GM10248 (cell line): ENCODE data around the gene KCNT2.

ENCODE experiments used
- CTCF ChIA-PET: fragments of 300-600 bp; sonication (Branson Sonifier 250); formaldehyde crosslinking; extraction: SDS; loops from one replicate; lab custom pipeline; 2021; ENCODE audit warnings: antibody characterized with exemption; lab: Yijun Ruan, JAX
- POLR2A ChIA-PET: fragments of 350-650 bp; sonication (Branson Sonifier 250); formaldehyde crosslinking; extraction: SDS; loops from one replicate; lab custom pipeline; 2020; ENCODE audit warnings: antibody characterized with exemption; lab: Yijun Ruan, JAX
- DNase-seq: peaks from one replicate; pipeline ENCODE4 v3.0.0; 2012; ENCODE audit errors: extremely low spot score
- TF ChIP-seq, protein P1 (sequence below): IDR thresholded peaks from 2 replicates; pipeline ENCODE4 v1.5.1; 2012; ENCODE audit warnings: mild to moderate bottlenecking, low read depth; ENCODE audit errors: extremely low read depth, missing control alignments, control extremely low read depth

The KCNT2 gene

DNA sequence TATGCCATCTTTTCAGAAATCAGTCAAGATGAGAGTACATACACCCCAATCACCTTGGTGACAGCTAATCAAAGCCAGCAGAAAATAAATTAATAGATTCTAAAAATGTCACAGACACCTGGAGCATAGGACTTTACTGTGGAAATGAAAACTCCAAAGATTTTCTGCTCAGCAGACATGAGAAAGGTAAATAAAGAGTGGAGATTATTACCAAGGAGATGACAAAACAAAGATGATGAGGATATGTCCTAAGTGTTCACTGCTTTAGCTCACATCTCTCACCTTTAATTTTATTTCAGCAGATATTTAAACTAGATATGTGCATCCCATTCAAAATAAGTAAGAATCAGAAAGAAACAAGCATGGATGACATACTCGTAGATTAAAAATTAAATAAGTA is 14.8 kb upstream of the KCNT2 start:
- TF ChIP-seq, protein P1, sequence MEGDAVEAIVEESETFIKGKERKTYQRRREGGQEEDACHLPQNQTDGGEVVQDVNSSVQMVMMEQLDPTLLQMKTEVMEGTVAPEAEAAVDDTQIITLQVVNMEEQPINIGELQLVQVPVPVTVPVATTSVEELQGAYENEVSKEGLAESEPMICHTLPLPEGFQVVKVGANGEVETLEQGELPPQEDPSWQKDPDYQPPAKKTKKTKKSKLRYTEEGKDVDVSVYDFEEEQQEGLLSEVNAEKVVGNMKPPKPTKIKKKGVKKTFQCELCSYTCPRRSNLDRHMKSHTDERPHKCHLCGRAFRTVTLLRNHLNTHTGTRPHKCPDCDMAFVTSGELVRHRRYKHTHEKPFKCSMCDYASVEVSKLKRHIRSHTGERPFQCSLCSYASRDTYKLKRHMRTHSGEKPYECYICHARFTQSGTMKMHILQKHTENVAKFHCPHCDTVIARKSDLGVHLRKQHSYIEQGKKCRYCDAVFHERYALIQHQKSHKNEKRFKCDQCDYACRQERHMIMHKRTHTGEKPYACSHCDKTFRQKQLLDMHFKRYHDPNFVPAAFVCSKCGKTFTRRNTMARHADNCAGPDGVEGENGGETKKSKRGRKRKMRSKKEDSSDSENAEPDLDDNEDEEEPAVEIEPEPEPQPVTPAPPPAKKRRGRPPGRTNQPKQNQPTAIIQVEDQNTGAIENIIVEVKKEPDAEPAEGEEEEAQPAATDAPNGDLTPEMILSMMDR = no peak
- POLR2A ChIA-PET = no interaction called here
- CTCF ChIA-PET = interaction anchor here (1.4 kb wide), 1 partner anchor 39 kb away, joined by 3 read pairs; no protein-coding TSS in a partner anchor
- no peak for DNase-seq

DNA sequence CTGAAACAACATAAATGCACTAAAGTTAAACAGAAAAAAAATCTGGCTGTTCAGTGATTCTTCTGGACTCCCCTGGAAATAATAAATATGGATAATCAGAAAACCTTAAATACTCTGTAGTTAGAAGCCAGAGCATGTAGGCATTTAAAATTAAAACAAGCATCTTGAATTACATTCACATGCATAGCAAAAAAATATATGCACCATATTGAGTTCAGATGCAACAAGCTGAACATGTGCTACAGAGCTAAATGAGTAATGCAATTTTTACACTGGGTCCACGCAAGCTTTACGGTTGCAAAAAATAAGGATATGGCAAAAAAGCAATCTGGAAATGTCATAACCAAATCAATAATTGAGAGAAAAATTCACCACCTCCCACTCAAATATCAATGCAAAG is 11.5 kb upstream of the KCNT2 start:
- no peak for DNase-seq
- CTCF ChIA-PET = interaction anchor here (1.3 kb wide), 1 partner anchor 22 kb away, joined by 3 read pairs; no protein-coding TSS in a partner anchor
- TF ChIP-seq, protein P1 = no peak
- POLR2A ChIA-PET = no interaction called here

DNA sequence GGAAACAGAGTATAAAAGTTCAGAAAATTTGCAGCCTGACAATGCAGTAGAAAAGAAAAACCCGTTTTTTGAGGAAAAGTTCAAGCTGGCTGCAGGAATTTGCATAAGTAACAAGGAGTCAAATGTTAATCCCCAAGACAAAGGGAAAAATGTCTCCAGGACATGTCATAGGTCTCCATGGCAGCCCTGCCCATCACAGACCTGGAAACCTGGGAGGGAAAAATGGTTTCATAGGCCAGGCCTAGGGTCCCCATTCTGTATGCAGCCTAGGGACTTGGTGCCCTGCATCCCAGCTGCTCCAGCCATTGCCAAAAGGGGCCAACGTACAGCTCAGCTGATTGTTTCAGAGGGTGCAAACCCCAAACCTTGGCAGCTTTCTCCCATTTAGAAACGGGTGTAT is 3.6 kb upstream of the KCNT2 start:
- CTCF ChIA-PET = no interaction called here
- no peak for DNase-seq

DNA sequence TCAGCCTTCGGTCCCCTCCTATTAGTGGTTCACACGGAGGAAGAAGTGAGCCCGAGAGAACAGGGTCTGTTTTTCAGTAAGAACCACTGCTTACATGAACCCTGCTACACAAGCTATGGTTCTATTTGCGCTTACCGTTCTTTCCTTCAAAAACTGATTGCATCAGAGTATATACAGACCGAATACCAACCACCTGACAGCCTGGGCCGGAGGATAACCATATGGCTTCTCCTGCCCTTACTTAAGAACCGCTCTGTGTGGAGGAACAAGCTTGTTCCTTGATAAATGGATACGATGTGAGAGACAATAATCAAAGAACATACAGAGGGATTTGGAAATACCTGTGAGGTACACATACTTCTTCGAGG is 1.1 kb upstream of the KCNT2 start:
- ChIA-PET CTCF (interaction anchor here (0.9 to 1.0 kb wide), 2 partner anchors 12 to 53 kb away, joined by 3 to 4 read pairs; no protein-coding TSS in a partner anchor), POLR2A (no interaction called here)
- TF ChIP-seq, protein P1 = no peak
- no peak for DNase-seq

More for the DNA sequence above, 3.6 kb upstream of the KCNT2 start:
- TF ChIP-seq, protein P1 = no peak
- POLR2A ChIA-PET = no interaction called here

DNA sequence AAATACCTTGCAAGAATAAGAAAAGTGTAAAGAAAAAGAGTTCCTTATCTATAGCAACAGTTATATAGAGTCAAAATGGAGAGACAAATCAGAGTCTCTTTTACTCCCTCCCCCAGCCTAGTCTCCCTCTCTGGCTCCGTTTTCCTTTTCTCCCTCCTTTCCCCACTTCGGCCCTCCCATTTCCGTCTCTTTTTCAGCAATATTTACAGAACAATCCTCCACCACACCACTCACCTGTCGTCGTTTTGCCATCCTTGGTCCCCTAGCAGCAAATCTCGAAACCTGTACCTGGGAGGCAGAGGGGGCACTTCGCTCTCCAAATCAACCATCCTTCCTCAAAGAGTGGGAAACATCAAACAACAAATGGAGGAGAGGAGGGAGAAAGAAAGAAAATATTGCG is 259 bp downstream of the KCNT2 start:
- no peak for DNase-seq
- ChIA-PET POLR2A (no interaction called here), CTCF (no interaction called here)
- TF ChIP-seq, protein P1 = no peak

DNA sequence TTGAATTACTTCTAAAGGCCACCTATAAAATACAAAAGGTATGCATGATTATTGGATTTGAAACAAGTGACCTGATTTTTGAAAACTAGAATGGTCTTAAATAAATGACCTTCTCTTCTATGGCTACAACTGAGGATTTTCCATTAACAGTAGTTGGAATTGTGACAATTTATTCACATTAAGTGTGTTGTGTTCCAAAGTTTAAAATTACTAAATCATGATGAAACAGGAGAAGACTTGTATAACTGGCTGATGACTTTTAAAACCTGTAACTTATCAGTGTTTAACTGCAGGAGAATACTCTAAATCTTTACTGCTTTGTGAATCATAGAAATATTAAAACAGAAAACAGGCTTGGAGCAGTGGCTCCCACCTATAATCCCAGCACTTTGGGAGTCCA is 4.6 kb downstream of the KCNT2 start:
- no peak for DNase-seq
- ChIA-PET CTCF (no interaction called here), POLR2A (no interaction called here)
- TF ChIP-seq, protein P1 = no peak
